SKM-1 treated with dmso at 0.1 percent for 144 hours (cell line): ENCODE results near the gene SPC25.
"Not testable (repeated sequence)": the region's sequence is repeated elsewhere in the genome, so short reads cannot be mapped to it uniquely, and the experiment has no call there.

Experiments
- DNase-seq: peaks from one replicate; lab custom pipeline; 2025; ENCODE audit not compliant: unreplicated experiment; lab: John Stamatoyannopoulos, UW

The SPC25 gene

DNA sequence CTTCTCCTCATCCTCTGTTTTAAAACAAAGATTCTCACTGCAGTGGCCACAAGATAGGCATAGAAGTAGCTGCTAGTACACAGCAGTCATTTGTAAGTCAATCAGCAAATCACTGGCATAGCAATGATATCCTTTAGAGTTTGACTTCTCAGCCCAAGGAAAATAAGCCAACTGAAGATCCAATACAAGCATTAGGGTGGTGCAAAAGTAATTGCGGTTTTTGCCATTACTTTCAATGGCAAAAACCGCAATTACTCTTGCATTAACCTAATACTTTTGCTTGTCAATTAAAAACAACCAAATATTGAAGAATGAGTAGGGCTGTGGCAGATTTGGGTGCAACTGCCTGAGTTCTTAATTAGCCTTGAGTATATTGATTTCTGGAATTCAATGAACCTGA, 13.7 kb upstream of the SPC25 start:
- DNase-seq: no peak

DNA sequence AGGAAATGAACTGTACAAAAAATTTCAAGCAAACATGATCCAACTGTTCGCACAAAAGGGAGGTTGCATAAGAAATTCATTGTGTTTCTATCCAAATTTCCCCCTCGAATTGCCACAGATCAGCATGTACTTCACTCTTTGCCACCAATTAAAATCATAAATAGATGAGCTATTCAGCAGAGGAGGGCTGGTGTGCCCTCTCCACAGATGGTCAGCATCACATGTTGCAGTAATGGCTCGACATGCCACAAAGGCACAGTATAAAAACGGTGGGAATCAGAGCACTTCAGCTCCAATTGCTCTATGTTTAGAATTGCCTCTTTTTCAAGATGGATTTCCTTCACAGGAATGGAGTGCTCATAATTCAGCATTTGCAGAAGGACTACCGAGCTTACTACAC, 10.8 kb upstream of the SPC25 start, which contains the start of gene G6PC2:
Gene G6PC2, plus strand, starts transcription at position 289 of the 400 bp plus-strand sequence. Its CDS starts 41 bp downstream, at position 330.
- DNase-seq: no peak

DNA sequence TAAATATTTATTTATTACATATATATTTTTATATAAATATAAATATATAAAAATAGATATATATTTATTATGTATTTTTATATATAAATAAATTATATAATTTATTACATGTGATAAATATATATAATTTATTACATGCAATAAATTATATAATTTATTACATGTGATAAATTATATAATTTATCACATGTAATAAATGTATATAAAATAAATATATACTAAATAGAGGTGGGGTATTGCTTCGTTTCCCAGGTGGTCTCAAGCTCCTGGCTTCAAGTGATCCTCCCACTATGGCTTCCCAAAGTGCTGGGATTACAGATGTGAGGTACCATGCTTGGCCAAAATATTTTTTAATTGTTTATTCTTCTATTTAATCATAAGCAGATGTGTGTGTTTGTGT, 7.2 kb upstream of the SPC25 start:
- DNase-seq: no peak

DNA sequence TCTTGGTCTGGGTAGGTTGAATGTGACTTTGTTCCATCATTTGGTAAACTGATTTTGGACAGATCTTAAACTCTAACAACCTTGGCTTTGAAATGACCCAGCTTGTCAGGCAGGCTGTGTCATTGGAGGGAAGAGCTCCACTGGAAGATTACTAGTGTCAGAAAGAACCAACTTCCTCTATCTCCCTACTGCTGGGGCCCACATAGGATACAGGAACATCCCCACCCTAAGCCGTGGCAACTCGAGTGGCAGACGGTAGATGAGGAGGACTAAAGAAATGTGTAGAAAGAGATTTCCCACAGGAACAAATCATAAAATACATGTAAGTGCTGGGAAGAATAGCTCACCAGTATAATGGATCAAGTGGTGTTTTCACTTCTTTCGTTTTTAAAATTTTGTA, 6.6 kb upstream of the SPC25 start:
- DNase-seq: peak; percentile 78

DNA sequence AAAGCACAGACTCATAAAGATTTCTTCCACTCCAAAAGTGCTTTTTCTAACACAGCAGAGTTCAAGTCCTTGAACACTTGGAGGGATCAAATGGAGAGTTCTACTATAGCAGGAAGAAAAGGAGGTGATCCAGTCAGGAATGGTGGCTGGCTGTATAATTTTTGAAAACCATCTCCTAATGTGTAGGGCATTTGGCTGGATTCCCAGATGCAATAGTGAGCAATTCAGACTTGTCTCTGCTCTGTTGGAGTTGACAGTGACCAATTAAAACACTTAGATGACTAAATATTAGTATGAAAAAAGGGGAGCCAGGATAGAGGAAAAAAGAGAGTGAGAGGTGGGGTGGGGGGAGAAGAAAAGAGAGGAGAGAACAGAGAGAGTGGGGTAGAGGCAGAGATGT, 5.5 kb upstream of the SPC25 start:
- DNase-seq: no peak

DNA sequence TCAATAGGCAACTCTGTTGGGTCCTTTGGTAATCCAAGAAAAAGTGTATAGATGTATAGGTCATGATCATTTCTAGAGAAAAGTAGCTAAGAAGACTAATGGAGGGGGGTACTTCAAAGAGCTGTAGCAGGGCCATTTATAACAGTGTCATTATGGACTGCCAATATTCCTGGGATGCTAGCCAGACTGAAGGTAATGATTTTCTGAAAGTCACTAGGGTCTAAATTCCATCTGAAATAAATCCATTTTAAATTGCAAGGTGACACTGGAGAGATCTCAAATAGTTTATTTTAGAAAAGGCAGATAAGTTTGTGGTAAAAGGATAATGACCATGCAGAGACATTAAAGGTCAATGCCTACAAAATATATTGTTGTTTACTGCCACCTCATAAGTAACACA, 4.5 kb upstream of the SPC25 start:
- no peak for DNase-seq

DNA sequence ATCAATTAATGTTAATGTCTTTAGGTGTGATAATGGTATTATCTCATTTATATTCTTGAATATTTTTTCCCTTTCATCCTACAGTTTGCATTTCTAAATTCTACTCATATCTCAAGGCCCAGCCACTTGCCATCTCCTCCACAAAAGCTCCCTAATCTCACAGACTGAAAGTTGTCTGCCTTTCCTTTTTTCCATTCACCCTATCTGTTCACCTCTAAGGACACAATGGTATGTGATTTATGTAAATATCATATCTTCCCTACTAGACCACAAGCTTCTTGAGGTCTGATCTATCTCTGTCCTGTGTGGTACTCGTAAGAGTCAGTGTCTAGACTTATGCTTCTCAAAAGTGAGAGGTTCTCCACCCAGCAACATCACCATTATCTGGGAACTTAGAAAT, 3.9 kb upstream of the SPC25 start:
- no peak for DNase-seq

DNA sequence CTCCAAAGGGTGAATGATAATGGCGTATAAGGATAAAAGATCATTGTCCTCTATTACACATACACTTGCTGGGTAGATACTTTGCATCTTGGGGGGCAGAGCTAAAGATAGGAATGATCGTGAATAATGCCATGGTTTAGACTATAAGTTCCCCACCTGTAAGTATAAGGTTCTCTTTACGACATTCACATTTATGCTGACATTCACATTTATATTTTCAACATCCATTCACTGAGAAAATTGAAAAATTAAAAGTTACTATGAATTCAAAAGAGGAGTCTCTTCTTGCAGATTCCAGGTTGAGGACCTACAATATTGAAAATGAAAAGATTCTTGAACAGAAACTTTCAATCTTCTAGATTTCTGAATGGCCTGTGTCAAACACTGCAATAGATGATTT, 2.1 kb upstream of the SPC25 start:
- DNase-seq: no peak

DNA sequence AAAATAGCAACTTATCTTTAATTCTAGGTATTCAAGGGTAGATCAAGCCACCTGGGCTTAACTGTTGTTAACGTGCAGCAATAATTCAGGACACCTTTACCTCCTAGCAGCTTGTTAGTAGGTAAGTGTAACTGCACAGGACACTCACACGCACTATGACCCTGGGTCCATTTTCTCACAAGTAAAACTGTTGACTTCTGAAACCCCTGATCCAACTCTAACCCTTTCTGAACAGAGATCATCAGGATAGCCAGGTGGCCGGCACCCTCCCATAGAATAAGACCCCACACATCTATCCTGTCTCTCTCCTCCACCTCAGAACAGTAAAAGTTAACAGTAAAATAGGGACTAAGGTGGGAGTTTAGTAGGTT, 610 bp downstream of the SPC25 start:
- DNase-seq: no peak

DNA sequence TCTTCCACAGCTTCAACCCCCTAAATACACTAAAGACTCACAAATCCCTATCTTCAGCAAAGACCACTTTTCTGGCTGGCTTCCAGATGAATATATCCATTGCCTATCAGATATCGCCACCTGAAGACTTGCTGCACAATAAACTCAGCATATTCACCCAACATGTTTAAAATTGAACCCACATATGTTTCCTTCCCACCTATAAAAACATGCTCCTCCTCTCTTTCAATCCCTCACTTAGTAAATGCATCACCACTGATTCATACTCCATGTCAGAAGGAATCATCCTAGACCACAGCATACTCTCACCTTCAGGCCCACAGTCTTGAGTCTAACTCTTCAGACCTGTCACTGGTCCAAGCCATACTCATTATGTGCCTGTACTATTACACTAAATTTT, 5.3 kb downstream of the SPC25 start:
- no peak for DNase-seq

DNA sequence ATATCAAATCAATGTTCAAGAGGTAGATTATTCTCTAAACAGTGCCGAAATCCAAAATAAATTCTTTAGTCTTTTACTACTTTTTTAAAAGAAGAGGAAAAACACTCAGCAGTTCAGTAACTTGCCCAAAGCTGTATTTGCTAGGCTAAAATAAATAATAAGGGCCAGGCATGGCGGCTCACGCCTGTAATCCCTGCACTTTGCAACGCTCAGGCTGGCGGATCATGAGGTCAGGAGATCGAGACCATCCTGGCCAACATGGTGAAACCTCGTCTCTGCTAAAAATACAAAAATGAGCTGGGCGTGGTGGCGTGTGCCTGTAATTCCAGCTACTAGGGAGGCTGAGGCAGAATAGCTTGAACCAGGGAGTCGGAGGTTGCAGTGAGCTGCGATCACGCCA, 8.1 kb downstream of the SPC25 start:
- not testable (repeated sequence) for DNase-seq

DNA sequence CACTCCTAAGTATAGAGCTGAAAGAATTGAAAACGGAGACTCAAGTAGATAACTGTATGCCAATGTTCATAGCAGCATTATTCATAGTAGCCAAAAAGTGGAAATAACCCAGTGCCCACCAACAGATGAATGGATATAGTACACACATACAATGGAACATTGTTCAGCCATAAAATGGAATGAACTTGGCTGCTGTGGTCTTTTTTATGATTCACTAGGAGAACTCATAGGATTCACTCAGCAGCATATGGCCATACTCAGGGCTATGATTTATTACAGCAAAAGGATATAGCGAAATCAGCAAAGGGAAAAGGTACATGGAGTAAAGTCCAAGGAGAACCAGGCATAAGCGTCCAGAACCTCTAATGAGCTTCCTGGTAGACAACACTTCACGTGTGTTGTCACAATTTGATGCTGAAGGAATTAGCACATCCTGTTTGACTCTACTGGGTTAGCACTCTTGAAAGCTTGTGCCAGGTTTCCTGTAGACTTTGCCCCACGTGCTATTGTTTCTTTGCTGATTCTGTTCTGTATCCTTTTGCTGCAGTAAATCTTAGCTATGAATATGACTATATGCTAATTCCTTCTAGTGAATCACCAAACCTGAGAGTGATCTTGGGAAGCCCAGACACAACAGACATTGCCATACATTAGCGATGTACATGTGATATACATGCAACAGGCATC, 15.7 kb downstream of the SPC25 start:
- no peak for DNase-seq

DNA sequence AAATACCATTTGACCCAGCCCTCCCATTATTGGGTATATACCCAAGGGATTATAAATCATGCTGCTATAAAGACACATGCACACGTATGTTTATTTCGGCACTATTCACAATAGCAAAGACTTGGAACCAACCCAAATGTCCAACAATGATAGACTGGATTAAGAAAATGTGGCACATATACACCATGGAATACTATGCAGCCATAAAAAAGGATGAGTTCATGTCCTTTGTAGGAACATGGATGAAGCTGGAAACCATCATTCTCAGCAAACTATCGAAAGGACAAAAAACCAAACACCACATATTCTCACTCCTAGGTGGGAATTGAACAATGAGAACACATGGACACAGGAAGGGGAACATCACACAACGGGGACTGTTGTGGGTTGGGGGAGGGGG, 19.4 kb downstream of the SPC25 start:
- not testable (repeated sequence) for DNase-seq

DNA sequence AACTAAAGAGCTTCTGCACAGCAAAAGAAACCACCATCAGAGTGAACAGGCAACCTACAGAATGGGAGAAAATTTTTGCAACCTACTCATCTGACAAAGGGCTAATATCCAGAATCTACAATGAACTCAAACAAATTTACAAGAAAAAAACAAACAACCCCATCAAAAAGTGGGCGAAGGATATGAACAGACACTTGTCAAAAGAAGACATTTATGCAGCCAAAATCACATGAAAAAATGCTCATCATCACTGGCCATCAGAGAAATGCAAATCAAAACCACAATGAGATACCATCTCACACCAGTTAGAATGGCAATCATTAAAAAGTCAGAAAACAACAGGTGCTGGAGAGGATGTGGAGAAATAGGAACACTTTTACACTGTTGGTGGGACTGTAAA, 19.9 kb downstream of the SPC25 start:
- not testable (repeated sequence) for DNase-seq

DNA sequence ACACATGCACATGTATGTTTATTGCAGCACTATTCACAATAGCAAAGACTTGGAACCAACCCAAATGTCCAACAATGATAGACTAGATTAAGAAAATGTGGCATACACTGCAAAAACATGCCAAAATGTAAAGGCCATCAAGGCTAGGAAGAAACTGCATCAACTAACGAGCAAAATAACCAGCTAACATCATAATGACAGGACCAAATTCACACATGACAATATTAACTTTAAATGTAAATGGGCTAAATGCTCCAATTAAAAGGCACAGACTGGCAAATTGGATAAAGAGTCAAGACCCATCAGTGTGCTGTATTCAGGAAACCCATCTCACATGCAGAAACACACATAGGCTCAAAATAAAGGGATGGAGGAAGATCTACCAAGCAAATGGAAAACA, 23.1 kb downstream of the SPC25 start:
- DNase-seq: not testable (repeated sequence)

DNA sequence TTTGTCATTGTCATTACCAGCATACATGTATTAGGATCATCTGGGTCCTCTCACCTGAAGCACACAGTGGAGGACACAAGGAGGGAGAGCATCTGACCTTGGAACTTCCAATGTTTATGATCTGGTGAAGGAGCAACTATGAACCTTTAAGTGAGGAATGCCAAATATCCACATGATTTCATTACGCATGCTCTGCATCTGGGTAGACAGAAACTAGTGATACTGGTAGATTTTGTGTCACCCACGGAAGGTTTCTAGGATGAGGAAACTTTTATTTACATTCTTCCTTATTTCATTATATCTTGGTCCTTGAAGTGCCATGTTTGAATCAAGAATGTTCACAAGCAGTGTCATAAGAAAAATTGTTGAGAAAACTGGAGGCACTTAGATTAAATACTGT, 32.1 kb downstream of the SPC25 start:
- DNase-seq: no peak

DNA sequence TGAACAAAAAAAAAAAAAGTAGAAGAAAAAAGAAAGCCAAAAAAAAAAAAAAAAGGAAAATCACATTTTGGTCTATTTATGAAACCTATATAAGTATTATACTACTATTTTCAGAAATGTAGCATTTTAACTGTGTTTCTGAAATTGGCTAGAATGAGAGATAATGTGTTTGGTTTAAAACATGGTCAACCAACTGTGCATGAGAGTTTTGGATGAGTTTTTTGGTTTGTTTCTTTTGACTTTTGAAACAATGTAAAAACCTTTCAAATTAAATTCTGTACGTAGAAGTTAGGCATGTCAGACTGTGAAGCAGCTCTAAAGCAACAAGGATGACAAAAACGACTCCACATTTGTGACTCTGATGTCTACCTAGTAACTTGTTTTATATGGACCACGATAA, 34.6 kb downstream of the SPC25 start:
- DNase-seq: no peak

DNA sequence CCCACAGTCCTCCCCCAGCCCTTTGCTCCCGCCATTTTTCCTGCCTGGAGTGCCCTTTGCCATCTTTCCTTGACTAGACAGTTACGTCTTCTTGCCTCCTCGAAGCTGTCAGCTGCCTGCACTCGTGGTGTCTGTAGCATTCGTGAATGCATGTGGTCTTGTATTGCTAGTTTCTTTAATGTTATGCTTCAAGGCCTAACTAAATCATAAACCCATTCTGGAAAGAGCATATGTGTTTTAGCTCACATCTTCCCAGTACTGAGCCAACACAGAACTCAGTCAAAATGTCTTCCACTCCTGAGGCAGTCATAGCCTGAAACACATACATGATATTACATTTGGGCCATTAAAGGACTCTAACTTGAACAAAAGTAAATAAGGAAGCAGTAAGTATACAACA, 35.6 kb downstream of the SPC25 start:
- DNase-seq: no peak

DNA sequence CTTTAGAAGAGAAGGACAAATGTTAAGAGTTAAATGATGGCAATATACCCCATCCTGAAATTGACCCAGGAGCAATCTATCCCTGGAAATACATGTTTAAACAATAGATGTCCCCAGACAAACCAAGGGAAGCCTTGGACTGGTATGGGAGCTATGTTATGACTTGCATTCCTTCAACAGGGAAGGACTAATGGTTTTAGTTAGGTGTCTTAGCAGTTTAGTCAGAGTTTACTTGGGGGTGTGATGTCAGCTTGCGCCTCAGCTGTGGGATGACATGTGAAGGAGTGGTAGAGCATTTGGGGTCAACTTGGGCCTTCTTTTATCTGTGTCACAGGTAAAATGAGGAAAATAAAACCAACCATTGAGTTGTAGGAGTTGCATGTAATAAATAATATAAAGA, 36.8 kb downstream of the SPC25 start:
- no peak for DNase-seq

DNA sequence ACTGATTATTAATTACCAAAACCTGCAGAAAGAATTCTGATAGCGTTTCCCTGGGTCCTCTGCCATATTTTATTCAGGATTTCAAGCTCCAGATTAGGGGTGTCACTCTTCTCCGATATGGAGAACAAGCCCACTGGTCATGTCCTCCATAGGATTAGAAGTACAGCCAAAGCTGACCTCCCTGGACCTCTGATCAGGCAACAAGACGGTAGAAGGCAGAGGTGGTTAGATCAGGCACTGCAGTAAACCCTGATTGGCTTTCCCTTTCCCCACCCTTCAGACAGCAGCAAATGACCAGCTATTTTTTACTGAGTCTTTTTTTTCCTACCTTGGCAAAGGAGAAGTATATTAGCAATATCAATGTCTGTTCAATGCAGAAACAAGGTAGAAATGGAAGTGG, 37.7 kb downstream of the SPC25 start:
- no peak for DNase-seq

DNA sequence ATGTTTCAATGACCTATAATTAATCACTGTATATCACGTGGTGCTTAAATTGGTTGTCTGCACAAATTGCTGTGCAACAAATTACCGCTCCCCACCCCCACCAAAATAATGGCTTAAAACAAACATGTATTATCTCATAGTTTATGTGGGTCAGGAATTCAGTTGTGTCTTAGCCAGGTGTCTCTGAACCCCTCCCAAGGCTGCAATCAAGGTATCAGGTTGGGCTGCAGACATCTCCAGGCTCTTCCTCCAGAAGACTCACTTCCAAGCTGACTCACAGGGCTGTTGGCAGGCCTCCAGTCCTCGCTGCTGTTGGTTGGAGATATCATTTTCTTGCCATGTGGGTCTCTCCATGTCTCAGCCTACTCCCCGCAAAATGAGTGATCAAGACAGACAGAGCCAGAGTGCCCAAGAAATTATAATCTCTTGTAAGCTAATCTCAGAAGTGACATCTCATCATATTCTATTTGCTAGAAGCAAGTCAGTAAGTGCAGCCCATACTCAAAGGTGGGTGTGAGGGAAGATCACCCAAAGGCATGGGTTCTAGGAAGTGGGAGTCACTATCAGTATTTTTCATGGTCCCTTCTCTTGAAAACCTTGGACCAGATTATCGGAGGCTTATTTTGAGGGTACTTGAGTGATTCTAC, 38.4 kb downstream of the SPC25 start:
- DNase-seq: no peak

DNA sequence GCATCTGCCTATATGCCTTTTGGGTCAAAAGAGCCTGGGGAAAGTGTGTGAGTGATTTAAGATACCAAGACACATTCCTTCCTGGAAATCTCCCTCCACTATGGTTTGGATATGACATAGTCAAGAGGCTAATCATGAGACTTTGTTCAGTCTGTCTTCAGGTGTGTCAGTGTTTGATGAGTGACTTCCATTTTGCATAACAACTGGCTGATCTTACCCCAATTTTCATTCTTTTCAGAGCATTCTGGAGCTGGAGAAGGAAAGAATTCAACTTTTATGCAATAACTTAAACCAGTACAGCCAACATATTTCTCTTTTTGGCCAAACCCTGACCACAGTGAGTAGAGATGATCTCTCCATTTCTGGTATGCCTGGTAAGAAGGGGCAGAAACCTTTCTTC, 39.4 kb downstream of the SPC25 start:
- DNase-seq: no peak

DNA sequence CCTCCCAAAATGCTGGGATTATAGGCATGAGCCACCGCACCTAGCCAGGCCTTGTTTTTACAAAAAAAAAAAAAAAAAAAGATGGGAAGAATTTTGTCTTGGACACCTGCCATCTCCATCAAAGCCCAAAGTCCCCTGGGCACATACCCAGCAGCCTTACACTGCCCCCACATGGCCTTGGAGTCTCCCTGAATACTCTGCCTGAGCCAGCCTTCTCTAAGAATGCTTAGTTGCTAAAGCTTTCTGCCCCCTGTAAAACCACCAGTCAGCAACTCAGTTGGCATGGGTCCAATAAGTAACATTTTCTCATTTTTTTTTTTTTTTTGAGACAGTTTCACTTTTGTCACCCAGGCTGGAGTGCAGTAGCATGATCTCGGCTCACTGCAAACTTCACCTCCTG, 40.6 kb downstream of the SPC25 start:
- no peak for DNase-seq
